ENCODE data around the gene TMEM140.
A peak's percentile ranks its signal among the peaks of the same experiment; 100 is the strongest.
"Not testable (repeated sequence)": the region's sequence is repeated elsewhere in the genome, so short reads cannot be mapped to it uniquely, and the experiment has no call there.

Gene TMEM140

DNA sequence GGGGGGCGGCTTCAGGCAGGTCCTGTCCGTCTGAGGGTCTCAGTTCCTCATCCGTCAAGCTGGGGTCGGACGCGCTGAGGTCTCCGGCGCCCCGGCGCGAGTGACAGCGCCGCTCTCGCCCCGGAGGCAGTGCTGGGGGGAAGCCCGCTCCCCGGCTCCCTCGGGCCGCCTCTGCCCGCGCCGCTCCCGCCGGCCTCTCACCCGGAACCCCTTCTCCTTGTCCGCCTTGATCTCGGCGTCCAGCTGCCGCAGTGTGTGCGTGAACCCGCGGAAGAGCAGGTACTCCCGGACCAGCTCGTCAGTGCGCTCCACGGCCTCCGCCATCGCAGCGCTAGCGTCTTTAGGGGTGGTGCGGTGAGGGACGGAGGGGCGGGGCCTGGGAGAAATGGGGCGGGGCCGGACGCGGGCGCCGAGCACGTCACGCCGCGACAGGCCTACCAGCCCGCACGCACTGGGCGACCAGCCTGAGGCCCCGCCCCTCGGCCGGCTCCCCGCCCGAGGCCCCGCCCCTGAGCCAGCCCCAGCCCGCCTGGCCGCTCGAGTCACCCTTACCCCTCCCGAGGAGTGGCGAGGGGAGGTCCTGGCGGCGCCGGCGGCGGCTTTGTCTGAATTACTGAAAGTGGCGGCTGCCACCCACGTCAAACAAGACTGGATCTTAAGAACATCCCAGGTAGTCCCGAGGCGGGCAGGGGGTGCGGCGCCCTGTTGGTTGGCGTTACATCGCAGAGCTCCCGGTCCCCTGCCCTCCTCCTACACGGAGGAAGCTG, 63.5 kb downstream of the TMEM140 start, which contains the start of gene WDR91:
TSS of gene WDR91 (minus strand) at position 348 of the 767 bp plus-strand sequence. CDS start at position 324, 24 bp downstream.
- no peaks in the 10 kb centered on the region for H3K27me3 ChIP-seq (ENCODE audit: low read depth)
- H3K36me3 ChIP-seq (replicated peaks): no peaks in the 10 kb centered on the region
- in situ Hi-C loops (cut with MboI; ENCODE audit: low sequenced_read_pairs): no loop called here
- DNase-seq (ENCODE audit: low spot score in 2 of 2): peak; percentile 93 to 97
- H3K4me1 ChIP-seq: peaks cover 6% of the 10 kb centered on the region; the same call in 1 of the 2 replicates
- H3K4me3 ChIP-seq: peak within 1 kb of the TSS; percentile 84
- H3K9me3 ChIP-seq: no peaks in the 10 kb centered on the region

DNA sequence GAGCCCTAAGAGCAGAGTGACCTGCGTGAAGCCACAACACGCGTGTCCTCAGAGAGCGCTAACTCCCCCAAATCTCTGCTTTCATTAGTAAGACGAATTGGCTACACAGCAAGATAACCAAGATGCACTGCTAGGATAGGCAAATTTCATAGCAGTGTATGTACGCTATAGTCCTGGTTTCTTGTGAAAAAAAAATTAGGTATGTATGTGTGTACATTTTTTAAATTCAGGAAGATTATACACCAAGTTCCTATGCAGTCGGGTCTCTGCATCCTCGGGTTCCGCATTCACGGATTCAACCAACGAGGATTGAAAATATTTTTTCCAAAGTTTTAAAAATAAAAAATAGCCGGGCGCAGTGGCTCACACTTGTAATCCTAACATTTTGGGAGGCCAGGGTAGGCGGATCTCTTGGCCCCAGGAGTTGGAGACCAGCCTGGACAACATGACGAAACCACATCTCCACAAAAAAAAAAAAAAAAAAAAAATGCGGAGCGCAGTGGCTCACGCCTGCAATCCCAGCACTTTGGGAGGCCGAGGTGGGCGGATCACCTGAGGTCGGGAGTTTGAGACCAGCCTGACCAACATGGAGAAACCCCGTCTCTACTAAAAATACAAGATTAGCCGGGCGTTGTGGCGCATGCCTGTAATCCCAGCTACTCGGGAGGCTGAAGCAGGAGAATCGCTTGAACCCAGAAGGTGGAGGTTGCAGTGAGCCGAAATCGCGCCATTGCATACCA, 64.2 kb downstream of the TMEM140 start:
- DNase-seq (ENCODE audit: low spot score in 2 of 2); H3K27me3 ChIP-seq (ENCODE audit: low read depth); H3K36me3 ChIP-seq (replicated peaks); H3K9me3 ChIP-seq; in situ Hi-C loops (cut with MboI; ENCODE audit: low sequenced_read_pairs); H3K4me1 ChIP-seq: not testable (repeated sequence)
- H3K4me3 ChIP-seq: peak overlapping the region; percentile 84

DNA sequence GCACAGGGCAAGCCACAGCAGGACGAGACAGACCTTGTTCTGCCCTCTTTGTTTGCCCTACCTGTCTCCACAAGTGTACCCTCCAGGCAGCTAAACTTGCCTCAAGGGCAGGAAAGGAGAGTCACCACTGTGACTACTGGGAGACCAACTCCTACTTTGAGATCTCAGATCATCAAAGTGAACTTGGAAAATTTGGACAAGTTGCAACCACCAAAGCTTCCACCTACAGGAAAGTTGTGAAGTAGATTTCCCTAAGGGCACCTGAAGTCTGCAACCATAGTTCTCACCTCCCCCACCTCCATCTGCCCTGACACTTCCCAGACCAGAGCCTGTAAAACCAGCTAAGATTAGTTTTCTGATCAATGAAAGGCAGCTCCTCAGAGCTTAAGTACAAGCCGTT, 66.0 kb downstream of the TMEM140 start:
- Histone ChIP-seq H3K4me3 (no peak overlapping the region), H3K4me1 (peaks cover 6% of the 10 kb centered on the region; the same call in 1 of the 2 replicates), H3K36me3 (replicated peaks) (no peaks in the 10 kb centered on the region), H3K9me3 (no peaks in the 10 kb centered on the region), H3K27me3 (ENCODE audit: low read depth) (no peaks in the 10 kb centered on the region)
- no peak for DNase-seq (ENCODE audit: low spot score in 2 of 2)
- in situ Hi-C loops (cut with MboI; ENCODE audit: low sequenced_read_pairs): no loop called here

DNA sequence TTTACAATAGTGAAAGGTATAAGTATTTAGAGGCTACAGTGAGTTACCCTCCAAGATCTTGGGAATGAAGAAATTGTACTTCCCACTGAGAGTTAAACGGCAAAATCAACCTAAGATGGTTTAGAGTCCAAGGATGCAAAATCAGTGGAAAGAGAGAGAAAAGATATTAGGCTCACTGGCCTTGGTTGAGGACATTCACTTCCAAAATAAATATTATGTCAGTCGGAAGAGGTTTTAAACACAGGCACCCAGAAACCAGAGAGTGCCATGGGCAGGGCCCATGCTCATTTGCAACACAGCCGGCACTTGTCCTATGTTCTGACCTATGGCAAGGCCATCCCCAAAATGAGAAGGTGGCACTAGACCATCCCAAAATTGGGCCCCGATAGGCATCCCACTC, 67.3 kb downstream of the TMEM140 start:
- in situ Hi-C loops (cut with MboI; ENCODE audit: low sequenced_read_pairs): no loop called here

DNA sequence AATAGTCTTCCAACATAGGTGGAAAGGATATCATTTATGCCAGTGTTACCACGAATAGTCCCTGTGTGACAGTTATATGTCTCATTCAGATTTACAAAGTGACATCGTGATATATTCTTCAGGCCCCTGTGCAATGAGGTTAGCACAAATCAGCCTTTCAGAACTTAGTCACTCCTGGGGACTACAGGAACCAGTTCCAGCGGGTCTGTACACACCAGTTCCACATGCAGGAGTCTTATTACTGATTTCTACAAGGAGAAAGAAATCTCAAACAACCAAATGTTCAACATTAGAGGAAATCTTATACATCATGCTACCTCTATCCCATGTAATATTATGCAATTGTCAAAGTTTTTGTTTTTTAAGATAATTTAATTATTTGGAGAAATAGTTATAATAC, 67.8 kb downstream of the TMEM140 start:
- no peaks in the 10 kb centered on the region for H3K36me3 ChIP-seq (replicated peaks)
- H3K9me3 ChIP-seq: no peaks in the 10 kb centered on the region
- in situ Hi-C loops (cut with MboI; ENCODE audit: low sequenced_read_pairs): no loop called here
- H3K4me1 ChIP-seq: 0 out of 2 replicates have a peak, but pooled peaks cover 2% of the 10 kb centered on the region
- no peak for DNase-seq (ENCODE audit: low spot score in 2 of 2)
- no peak overlapping the region for H3K4me3 ChIP-seq
- no peaks in the 10 kb centered on the region for H3K27me3 ChIP-seq (ENCODE audit: low read depth)

More for the DNA sequence above, 67.3 kb downstream of the TMEM140 start:
- Histone ChIP-seq H3K27me3 (ENCODE audit: low read depth) (no peaks in the 10 kb centered on the region), H3K36me3 (replicated peaks) (no peaks in the 10 kb centered on the region), H3K4me1 (peaks cover 2% of the 10 kb centered on the region; the same call in 1 of the 2 replicates), H3K4me3 (no peak overlapping the region), H3K9me3 (no peaks in the 10 kb centered on the region)
- DNase-seq (ENCODE audit: low spot score in 2 of 2): no peak
